Psoas muscle (tissue), 8 donors: Measurements from ENCODE around the gene SIGMAR1. TPM values are rescaled to one million over a fixed set of nuclear protein-coding genes. Genes with fewer than 3 reads are reported as not detected.

Source experiments
- ATAC-seq, 4 donors: fragments of 200-7000 bp; cut with Tn5 transposase; one replicate each; pipeline ENCODE4 v1.9.1; 2020; ENCODE audit warnings: moderate library complexity in 3 of 4, mild to moderate bottlenecking in 2 of 4
- DNase-seq, 2 donors: peaks; one replicate each; pipeline ENCODE4 v3.0.0-alpha.2; 2020
- H3K27ac ChIP-seq: fragments of 200-600 bp; one replicate; pipeline ENCODE4 v1.8.0; 2022
- H3K27me3 ChIP-seq, 3 donors: fragments of 200-600 bp in 1 of 3; one replicate each; pipeline versions ENCODE4 v1.6.1 to v1.8.0; 2013 to 2022; ENCODE audit warnings: low read length in 2 of 3, mild to moderate bottlenecking in 2 of 3, moderate library complexity in 1 of 3; ENCODE audit not compliant: insufficient read depth in 3 of 3
- H3K36me3 ChIP-seq, 2 donors: fragments of 200-600 bp in 1 of 2; one replicate each; pipeline versions ENCODE4 v1.6.1 to v1.8.0; 2013 to 2022; ENCODE audit warnings: low read depth in 1 of 2, mild to moderate bottlenecking in 1 of 2, moderate library complexity in 1 of 2; ENCODE audit not compliant: insufficient read depth in 1 of 2
- H3K4me1 ChIP-seq: fragments of 200-600 bp; one replicate; pipeline ENCODE4 v1.8.0; 2022
- H3K4me3 ChIP-seq: fragments of 200-600 bp; one replicate; pipeline ENCODE4 v1.8.0; 2022; ENCODE audit warnings: mild to moderate bottlenecking
- H3K9me3 ChIP-seq: fragments of 200-600 bp; one replicate; pipeline ENCODE4 v1.8.0; 2022
- CTCF ChIP-seq: fragments of 200-600 bp; IDR thresholded peaks from one replicate; pipeline ENCODE4 v1.8.0; 2022; ENCODE audit warnings: antibody characterized with exemption
- WGBS, 3 donors: extraction: QIAGEN DNeasy Blood & Tissue Kit; methylation state at CpG; one replicate each; pipeline versions ENCODE4 v1.1.6 to v1.1.7; 2013; 5-methylcytosine and 5-hydroxymethylcytosine counted together
- intact Hi-C, 2 donors: fragments of 100-400 bp; cut with DNase I; formaldehyde crosslinking; loops; one replicate each; pipeline versions ENCODE4 v1.11.0 to v1.14.2; 2022
- polyA plus RNA-seq, 3 donors: library from polyadenylated mRNA; stranded (reverse); fragments of 200-250 nt; gene quantifications; one replicate each; pipeline ENCODE4 v1.2.3, GENCODE V29; 2013
- total RNA-seq, 4 donors: library from RNA; stranded (reverse); fragmentation: NEBNext Ultra II Directional in 2 of 4; extraction: Animal tissue kit (Norgen Biotek cat#: 25700) in 2 of 4; gene quantifications; one replicate each; pipeline versions ENCODE4 v1.2.1 to v1.2.4, GENCODE V29; 2021 to 2023
- donor health status: healthy with polysubstance abuse.
- donor health status: DM: no; HTN: no; CAD: no; lungs with moderate emphysema.
- donor health status: Bipolar disorder and iron deficiency.
- donor health status: healthy.
- donor health status: DM: yes; HTN: yes; CAD: no.
- donor health status: DM: no; HTN: no; CAD: no.
- donor health status: DM: no; HTN: no; CAD: no.
- donor health status: DM: yes; HTN: yes; CAD: no.

Gene SIGMAR1
- total and polyA plus RNA-seq, 7 donors, result 13.0 to 50.1 (median 14.1) TPM

- peaks cover 23% of the 10 kb centered on the region for H3K4me1 ChIP-seq
- TF ChIP-seq CTCF, result no peak
- ATAC-seq (no peak), DNase-seq (peak in 1 of 2 donors; percentile 4)
- intact Hi-C loops, result no loop called here
- no peak overlapping the region for H3K4me3 ChIP-seq
- H3K27ac ChIP-seq, result no peak overlapping the region
- H3K27me3 ChIP-seq, result peaks cover 0 to 22% (median 6%) of the 10 kb centered on the region in 3 donors
- 35 to 52% (median 39%) methylated on average over 5 of the region's 5 CpGs for WGBS, 3 donors
- H3K9me3 ChIP-seq, result no peaks in the 10 kb centered on the region
- H3K36me3 ChIP-seq, result peaks cover 0 to 12% of the 10 kb centered on the region in 2 donors
Measured at GRCh38 chr9:34633166-34633565, 4.4 kb downstream of the SIGMAR1 start.

DNA sequence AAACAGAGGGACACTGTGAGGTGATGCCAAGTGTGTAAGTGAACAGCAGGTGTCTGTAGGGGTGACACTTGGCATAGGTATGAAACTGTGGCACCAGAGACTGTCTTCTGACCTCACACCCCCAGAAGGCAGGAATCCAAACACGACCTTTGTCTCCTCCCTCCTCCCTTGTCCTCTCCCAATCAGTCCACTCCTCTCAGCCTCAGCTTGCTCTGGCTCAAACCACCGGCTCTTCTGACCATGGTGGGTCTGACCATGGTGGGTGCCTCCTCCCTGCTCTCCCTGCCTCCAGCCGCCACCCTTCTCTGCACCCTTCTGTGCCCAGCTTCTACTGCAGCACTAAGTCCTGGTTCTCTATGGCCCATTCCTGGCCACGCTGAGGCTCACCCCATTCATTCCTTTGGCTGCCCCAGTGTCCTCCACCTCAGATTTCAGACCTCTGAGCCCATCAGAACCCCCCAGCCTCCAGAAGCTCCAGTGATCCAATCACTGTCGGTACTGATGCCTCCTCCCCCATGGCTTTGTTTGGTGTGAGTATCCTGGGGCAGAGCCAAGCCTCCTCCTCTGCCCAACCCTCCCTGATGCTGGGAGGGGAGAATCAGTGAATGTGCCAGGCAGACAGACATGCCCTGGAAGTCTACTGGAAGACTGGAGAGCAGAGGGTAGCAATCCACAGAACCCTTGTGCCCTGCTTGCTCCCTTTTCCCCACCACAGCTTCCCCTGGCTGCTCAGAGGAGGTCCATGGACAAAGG, 7.0 kb downstream of the SIGMAR1 start:
- Histone ChIP-seq H3K36me3 (peaks cover 0 to 9% of the 10 kb centered on the region in 2 donors), H3K4me3 (no peak overlapping the region), H3K27ac (no peak overlapping the region), H3K4me1 (peaks cover 8% of the 10 kb centered on the region), H3K27me3 (peaks cover 0 to 48% (median 21%) of the 10 kb centered on the region in 3 donors), H3K9me3 (no peaks in the 10 kb centered on the region)
- intact Hi-C loops, result no loop called here
- 28 to 40% (median 36%) methylated on average over 5 of the region's 5 CpGs for WGBS, 3 donors
- DNase-seq, result no peak
- no peak for ATAC-seq
- TF ChIP-seq CTCF, result no peak

DNA sequence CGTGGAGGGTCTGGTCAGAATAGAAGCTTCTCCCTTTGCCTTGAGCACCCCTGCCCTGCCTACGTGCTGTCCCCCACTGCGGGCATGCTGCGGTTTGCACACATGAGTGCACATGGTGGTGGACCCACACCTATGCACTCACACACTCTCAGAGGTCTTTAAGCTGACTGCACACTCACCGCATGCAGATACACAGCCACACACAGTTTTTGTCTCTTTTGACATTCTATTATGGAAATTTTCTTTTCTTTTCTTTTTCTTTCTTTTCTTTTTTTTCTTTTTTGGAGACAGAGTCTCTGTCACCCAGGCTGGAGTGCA, 8.1 kb downstream of the SIGMAR1 start:
- peaks cover 0 to 57% (median 27%) of the 10 kb centered on the region in 3 donors for H3K27me3 ChIP-seq
- peaks cover 8% of the 10 kb centered on the region for H3K4me1 ChIP-seq
- DNase-seq (no peak), ATAC-seq (no peak)
- TF ChIP-seq CTCF, result no peak
- intact Hi-C loops, result no loop called here
- H3K36me3 ChIP-seq, result no peaks in the 10 kb centered on the region
- no peak overlapping the region for H3K27ac ChIP-seq
- peak overlapping the region; percentile 64 for H3K4me3 ChIP-seq
- 26 to 35% (median 27%) methylated on average over 5 of the region's 5 CpGs for WGBS, 3 donors
- H3K9me3 ChIP-seq, result no peaks in the 10 kb centered on the region

DNA sequence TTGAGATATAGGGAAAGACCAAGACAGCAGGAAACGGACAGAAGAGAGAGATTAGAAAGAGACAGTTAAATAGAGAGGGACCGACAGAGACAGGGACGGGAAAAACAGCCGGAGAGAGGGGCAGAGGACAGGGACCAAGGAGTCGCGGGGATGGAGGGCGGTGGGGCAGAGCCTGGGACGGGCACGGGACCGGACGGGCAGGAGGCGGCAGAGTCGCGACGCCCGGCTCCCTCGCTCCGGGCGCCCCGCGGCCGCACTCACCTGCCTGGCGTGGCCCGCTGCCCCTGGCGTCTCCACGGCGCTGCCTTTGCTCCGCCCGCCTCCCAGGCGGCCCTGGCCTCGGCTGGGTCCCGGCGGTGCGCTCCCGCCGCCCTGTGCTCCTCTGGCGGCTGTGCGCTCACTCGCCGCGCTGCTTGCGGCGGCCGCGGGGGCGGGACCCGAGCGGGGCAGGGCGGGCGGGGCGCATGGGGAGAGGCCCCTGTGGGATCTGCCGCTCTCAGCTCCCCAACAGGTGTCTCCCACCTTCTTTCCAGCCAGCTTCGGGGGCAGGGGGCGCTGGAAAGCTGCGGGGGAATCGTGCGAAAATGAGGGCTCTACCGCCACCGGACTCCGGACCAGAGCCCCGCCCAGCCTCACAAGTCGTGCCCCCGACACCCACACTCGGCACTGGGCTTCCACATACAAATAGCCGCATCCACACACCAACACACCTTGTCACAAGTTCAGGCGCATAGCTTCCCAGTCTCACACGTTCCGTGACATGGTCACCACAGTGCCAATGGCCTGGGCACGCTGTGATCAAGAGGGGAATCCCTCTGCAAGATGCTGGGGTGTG, 8.7 kb downstream of the SIGMAR1 start, which contains the start of gene ARID3C:
Gene ARID3C (minus strand): TSS at position 411 of the 835 bp plus-strand sequence. CDS start 1,052 bp downstream, outside the sequence.
- 1 to 2% (median 2%) methylated on average over 47 to 69 of the region's 69 CpGs for WGBS, 3 donors
- no peak for TF ChIP-seq CTCF

More for the DNA sequence above, 8.7 kb downstream of the SIGMAR1 start, which contains the start of gene ARID3C:
- H3K36me3 ChIP-seq, result no peaks in the 10 kb centered on the region
- peak; percentile 75 to 84 (median 79) for ATAC-seq
- no peak for DNase-seq
- no peak within 1 kb of the TSS for H3K27ac ChIP-seq
- H3K9me3 ChIP-seq, result no peaks in the 10 kb centered on the region
- peak within 1 kb of the TSS; percentile 64 for H3K4me3 ChIP-seq
- H3K27me3 ChIP-seq, result peaks cover 0 to 63% (median 29%) of the 10 kb centered on the region in 3 donors
- intact Hi-C loops, result no loop called here
- peaks cover 3% of the 10 kb centered on the region for H3K4me1 ChIP-seq
